NCI-H2227 (cell line): Measurements from ENCODE around the gene CHM.

Experiments used
- DNase-seq: peaks from one replicate; lab custom pipeline; 2025; ENCODE audit not compliant: unreplicated experiment; lab: John Stamatoyannopoulos, UW

Gene CHM

DNA sequence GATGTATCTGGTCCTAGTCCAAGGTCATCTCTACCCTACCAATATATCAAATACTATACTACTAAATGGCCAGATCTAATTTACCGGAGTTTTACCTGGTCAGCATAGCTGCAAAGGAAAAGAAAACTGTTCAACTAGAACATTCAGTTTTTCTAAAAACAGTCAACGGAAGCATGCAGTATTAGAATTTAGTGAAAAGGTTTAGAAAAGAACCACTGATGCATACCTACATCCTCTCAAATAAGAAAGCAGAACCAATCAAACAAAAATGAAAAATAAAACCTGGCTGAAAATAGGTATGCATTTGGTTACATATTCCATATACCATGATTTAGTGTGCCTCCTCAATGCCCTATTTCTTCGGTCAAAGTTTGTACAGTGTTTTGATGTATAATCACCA, 140.0 kb downstream of the CHM start:
- DNase-seq, result no peak

- no peak for DNase-seq
Observed at GRCh38 chrX:85906399-85906798, 141.0 kb downstream of the CHM start.

DNA sequence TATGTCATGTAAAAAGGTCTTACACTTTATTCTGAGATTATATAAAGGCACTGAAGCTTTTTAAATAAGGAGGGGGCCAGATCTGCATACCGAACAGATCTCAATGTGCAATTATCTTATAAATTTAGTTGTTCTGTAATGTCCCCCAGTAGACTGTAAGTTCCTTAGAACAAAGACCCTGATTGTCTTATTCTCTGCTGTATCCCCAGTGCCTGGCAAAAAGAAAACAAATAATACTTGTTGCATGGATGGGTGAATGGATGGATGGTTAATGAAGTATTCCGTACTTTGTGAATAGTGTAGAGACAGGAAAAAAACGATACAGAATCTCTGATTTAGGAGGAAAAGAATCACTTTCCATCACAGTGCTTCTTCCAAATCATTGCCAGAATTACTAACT, 141.5 kb downstream of the CHM start:
- no peak for DNase-seq

GRCh38 chrX:85903692-85904471, 143.5 kb downstream of the CHM start:
- no peak for DNase-seq

DNA sequence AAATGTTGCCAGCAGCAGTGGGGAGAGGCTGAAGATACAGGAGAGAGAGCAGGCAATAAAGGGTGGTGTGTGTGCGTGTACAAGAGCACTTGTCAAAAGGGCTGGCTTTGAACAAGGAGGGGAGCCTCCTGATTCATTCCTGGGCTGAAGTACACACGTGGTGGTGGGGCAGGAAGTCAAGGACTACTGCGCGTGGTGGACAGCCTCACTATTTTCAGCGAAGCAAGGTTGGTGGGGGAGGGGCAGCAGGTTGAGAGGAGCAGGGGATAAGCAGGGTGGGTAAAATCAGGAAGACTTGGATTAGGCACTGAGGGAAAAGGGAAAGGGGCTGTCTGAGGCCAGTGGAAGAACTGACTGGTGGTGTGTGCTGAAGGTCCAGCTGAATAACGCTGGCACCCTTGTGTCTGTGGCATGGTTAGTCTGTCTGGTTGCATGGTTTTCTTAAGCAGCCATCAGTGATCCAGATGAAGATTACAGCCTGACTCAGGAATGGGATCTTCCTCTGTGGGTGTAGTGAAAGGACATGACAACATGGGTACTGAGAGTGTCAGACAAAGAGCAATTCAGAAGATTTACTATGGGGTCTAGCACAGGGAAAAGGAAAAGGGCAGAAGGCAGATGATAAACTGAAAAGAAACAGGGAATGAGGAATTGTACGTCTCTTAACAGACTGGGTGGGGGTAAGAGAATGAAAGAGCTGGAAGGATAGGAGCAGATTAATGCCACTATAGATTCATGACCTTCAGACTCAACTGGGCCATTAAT, 149.8 kb downstream of the CHM start:
- DNase-seq, result no peak

DNA sequence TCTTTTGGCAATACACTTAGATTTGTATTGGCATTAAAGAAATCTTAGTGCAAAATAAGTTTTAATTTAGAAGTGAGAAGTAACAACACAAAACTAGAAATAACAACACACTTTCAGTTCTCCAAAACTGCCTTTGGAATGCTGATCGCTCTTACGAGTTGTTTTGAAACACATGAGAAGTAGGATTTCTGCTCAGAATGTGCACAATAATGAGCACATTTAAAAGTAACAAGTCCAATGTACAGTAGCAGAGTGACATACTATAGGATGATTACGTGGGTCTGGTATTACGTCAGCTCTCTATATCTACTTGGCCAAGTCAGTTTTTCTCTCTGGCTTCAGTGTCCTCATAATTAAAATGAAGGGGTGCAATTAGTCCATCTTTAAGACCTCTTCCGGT, 164.8 kb downstream of the CHM start:
- DNase-seq, result no peak

DNA sequence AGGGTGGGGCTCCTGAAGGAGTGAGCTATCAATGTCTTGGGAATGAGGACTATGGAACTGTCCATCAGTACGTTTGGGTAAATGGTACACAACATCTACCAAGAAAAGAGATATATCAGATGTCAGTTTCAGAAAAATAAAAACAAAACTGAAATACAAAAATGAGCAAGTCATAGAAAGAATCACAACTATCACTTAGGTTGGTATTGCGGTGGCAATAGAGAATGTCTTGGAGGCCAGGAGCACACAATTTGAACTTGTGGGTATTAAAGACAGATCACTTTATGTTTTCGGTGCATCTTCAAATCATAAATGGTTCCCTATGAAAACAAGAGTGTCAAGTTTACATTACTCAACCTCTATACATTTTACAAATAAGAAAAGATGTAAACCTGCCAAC, 176.8 kb downstream of the CHM start:
- DNase-seq, result no peak

DNA sequence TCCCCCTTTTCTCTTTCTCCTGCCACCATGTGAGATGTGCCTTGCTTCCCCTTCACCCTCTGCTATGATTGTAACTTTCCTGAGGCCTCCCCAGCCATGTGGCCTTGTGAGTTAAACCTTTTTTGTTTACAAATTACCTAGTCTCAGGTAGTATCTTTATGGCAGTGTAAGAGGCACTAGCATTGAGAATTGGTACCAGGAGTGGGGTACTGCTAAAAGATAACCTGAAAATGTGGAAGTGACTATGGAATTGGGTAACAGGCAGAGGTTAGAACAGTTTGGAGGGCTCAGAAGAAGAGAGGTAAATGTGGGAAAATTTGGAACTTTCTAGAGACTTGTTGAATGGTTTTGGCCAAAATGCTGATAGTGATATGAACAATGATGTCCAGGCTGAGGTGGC, 182.0 kb downstream of the CHM start:
- no peak for DNase-seq

DNA sequence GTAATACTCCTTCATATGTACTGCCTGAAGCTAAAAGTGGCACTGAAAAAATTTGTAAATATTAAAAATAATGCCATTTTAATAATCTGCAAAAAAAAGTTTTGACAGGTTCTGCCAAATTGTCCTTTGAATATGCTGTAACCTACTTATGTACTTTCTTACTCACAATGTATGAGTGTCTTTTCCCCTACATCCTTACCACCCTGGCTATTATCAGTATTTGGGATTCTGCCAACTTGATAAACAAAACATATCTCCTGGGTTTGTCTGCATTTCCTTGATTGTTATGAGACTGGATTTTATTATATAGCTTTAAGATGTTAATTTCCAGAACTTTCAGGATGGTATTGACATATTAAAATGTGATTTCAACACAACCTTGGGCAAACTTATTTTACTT, 187.9 kb downstream of the CHM start:
- no peak for DNase-seq

- peak; percentile 1 for DNase-seq
Observed at GRCh38 chrX:85851418-85851817, 195.9 kb downstream of the CHM start.

DNA sequence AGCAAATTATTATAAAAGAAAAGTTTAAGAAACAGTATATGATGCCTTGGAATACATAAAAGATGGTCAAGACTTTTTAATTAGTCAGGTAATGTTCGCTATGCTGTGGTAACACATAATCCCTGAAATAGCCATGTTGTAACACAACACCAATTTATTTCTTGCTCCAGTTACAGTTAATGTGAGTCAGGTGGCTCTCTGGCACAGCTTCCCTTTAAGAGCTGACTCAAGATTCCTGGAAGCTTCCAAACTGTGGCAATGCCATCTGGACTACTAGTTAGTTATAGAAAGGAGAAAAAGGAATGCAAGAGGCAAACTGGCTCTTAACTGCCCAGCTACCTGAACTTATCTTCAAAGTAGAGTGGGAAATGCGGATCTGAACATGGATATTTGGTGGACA, 210.5 kb downstream of the CHM start:
- DNase-seq, result no peak

DNA sequence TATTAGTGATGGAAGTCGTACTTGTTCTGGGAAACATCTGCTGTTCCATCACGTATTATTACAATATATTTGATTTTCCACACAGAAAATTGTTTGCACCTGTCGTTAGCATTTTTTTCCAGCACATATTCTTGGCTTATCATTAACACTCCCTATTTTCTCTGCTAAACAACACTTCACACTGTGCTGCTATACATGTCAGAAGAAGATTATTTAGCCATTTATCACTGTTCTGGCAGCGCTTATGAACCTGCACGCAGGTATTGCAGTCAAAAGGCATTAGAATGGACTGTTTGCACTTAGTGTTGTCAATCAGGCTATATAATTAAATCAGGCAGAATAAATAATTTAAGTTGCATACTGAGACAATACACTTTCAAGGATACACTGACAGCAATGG, 218.6 kb downstream of the CHM start:
- DNase-seq, result peak; percentile 8

- no peak for DNase-seq
Observed at GRCh38 chrX:85815203-85815751, 232.1 kb downstream of the CHM start.
